ENCODE measurements around the gene TNRC6A.
"Not testable (repeated sequence)": the region's sequence is repeated elsewhere in the genome, so short reads cannot be mapped to it uniquely, and the experiment has no call there.

The TNRC6A gene

DNA sequence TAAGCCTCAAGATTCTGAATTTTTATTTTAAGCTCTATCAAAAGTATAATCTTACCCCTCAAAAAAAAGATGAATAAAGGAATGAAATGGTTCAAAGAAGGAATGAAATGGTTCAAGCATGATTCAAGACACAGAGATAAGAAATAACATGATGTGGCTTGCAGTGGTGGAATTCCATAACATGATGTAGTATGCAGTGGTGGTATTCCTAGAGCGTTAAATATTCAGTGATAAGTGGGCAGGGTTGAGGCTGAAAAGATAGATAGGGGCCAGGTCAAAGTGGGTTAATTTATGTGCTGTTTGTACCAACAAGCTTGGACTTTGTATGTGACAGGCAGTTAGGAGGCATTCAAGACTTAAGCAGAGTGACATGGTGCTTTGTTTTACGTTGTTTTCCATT, 29.6 kb downstream of the TNRC6A start:
- no peak for DNase-seq

DNA sequence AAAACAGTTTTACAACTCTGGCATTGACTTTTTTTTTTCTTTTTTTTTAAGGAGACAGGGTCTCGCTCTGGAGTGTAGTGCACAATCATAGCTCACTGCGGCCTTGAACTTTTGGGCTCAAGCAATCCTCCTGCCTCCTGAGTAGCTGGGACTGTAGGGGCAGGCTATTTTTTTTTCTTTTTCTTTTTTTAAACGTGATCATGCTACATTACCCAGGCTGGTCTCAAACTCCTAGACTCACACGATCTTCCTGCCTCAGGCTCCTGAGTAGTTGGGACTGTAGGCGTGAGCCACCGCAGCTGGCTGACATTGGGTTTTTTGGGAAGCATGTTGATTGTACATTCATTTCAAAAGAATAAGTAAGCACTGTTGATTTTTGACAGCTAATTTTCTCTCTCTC, 32.1 kb downstream of the TNRC6A start:
- DNase-seq, result no peak

DNA sequence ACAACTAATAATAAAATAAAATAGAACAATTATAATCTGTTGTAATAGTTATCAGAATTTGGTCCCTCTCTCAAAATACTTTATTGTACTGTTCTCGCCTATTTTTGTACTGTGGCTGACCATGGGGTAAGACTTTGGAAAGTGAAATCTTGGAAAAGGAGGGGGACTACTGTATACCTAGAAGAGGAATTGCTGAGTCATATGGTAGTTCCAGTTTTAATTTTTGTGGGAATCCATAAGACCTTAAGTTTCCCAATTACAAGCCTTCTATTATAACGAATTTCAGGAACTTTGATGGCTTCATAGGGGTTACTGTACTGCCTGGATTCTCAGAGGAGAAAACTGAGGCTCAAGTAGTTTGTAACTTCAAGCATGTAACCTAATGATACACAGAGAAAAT, 35.5 kb downstream of the TNRC6A start:
- DNase-seq, result no peak

DNA sequence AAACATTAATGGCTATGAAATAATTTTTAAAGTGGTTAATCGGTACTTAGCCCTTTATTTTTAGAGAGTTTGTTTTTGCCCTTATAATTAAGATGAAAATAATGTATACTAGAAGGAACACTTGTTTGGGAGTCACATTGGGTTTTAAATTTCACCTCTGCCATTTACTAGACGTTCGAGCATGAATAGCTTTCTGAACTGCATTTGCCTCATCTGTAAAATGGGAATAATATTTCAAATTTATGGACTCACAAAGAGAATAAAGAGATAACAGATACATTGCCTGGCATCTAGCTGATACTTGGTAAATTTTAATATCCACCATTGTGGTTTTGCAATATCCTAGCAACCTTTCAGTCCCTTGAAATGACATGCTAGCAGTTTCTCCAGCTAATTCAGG, 36.6 kb downstream of the TNRC6A start:
- DNase-seq, result no peak

DNA sequence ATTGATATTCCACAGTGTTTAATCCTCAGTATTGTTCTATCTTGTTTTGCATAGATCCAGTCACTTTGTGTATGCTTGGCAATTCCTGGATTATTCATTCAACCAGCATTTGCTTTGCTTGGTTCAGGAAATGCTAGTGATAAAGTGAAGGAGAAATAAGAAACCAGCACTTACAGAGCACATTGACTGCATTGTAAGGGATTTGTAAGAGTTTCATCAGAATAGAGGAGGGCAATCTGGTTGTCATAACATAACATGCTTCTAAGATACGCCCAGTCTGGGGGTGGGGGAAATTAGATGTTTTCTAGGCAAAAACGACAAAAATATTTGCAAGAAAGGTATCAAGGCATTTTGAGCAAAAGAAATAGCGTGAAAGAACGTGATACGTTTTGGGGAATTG, 40.4 kb downstream of the TNRC6A start:
- DNase-seq, result peak; percentile 61

DNA sequence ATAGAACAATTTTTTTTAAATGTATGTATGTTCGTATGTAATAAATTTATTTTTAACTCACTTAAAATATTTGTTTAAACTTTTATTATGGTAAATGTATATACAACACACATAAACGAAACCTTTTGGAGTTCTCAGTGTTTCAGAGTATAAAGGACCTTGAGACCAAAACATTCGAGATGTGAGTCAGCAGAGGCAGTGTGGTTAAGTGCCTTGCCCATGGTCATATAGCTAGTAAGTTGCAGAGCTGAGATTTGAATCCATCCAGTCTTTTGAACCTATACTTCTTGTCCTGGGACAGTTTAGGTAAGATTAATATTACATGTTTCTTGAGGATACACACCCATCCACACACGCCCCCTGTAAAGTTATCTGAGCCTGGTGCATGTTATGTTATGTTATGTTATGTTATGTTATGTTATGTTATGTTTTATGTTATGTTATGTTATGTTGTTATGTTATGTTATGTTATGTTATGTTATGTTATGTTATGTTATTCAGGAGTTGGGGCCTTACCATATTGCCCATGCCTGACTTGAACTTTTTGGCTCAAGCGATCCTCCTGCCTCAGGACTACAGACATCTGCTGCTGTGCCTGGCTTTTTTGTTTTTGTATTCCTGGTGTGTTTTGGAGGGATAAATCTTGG, 41.8 kb downstream of the TNRC6A start:
- DNase-seq, result peak; percentile 14

DNA sequence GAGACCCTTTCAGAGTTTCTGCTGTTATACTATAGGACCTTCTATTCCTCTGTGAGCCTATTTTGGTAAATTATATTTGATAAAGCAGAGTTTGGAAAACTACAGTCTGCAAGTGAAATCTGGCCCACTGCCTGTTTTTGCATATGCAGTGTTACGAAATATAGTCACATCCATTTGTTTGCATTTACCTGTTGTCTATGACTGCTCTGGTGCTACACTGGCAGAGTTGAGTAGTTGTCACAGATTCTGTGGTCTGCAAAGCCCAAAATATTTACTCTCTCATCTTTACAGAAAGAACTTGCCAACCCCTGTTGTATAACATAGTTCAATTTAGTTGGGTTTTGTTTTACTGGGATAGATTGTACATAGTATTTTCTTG, 42.3 kb downstream of the TNRC6A start:
- no peak for DNase-seq

DNA sequence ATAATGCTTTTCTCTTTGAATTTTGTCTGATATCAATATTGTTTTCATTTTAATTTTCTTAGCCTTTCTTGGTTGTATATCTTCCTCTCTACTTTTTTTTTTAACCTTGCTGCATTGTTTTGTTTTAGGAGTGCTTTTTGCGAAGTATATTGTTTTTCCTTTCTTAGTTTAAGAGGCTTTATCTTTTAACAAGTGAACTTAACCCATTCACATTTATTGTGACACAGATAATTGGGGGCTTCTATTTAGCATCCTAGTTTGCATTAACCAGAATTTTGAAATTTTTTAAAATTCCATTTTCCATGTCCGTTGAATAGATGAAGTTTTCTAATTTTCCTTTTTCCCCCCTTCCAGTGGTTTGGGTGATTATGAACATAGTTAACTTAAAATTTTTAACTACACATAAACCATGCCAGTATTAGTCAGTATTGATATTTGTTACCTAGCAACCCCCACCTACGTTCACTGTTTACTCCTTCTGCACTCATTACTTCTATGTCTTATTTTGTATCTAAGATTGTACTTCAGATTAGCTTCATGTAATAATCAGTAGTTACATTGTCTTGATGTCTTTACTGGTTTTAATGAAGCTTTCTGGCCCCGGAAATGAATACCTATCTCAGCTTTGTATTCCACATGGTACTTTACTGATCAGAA, 44.4 kb downstream of the TNRC6A start:
- DNase-seq, result no peak

DNA sequence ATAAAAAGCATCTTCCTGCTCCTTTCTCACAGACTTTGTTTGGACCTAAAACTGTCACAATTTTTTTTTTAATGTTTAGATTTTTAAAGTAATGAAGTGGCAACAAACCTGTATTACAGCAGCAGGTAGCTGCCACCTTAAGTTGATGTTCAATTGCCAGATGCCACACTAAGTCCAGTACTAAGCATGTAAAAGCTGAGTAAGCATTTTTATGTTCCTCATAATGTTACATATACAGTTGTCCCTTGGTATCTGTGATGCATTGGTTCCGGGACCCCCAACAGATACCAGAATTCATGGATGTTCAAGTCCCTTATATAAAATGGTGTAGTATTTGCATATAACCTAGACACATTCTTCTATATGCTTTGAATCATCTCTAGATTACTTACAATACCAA, 45.1 kb downstream of the TNRC6A start:
- no peak for DNase-seq

DNA sequence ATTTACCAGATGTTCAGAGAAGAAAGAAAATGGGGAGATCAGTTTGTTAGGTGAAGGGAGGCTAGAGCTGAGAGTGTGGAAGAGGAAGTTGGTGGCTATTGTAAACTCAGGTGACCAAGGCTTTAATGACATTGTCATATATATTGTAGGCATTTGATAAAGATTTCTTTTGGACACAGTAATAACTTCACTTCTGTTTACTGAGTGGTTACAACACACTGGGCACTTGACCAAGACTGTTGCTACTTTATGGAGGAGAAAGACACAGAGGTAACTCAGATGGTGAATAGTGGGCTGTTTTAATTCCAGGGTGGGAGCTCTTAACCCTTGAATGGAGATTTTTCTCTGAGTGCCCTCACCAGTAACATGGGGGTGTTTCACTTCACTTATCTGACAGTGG, 46.0 kb downstream of the TNRC6A start:
- DNase-seq, result no peak

DNA sequence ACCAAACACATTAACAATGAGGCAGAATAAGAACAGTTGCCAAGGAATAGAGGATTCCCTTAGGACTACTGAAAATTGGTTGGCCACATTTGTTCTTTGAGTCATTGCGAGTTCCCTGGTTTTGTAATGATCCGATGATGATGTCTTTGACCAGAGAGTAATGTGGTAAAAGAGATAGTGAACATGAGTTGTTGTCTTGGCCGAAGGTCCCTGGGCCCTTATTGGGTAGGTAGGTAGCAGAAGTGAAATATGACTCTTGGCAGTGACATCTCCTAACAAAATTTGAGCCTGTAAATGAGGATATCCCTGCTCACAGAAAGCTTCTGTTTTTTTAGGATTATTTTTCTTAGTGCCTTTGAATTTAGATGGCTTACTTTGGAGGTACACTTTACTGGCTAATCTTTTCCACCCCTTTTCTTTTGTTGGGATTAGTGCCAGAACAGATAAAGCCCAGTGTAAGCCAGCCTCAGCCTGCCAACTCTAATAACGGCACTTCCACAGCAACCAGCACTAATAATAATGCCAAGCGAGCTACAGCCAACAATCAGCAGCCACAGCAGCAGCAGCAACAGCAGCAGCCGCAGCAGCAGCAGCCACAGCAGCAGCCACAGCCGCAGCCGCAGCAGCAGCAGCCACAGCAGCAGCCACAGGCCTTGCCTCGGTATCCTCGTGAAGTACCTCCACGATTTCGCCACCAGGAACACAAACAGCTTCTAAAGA, 47.2 kb downstream of the TNRC6A start:
- DNase-seq, result no peak

DNA sequence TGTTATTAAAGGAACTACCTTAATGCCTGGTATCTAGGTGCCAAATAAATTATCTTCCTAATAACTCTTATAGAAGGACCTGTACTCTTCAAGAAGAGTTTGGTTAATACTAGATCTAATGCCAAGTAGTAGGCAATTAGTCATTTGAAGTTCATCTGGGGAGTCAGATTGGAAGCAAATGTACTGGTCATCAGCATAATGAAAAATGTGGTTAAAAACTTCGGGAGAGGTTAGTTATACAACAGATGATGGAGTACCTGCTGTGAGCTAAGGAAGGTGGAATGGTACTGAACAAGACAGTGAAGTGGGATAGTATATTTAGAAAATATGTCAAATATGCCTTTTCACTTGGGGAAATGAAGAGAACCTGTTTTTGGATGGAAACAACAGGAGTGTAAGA, 49.2 kb downstream of the TNRC6A start:
- no peak for DNase-seq

DNA sequence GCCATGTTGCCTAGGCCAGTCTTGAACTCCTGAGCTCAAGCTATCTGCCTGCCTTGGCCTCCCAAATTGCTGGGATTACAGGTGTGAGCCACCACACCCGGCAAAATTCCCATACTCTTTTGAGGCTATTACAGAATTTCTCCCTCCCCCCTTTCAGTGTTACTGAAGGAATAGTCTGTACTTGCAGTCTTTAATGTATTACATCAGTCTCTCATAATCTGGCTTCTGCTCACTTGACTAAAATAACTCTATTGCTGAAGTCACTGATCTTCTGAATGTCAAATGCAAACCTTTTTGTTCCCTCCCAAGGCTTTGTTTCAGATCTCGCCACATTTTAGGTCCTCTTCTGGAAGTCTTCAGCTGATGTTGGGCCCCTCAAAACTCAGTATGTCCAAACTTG, 51.8 kb downstream of the TNRC6A start:
- no peak for DNase-seq

DNA sequence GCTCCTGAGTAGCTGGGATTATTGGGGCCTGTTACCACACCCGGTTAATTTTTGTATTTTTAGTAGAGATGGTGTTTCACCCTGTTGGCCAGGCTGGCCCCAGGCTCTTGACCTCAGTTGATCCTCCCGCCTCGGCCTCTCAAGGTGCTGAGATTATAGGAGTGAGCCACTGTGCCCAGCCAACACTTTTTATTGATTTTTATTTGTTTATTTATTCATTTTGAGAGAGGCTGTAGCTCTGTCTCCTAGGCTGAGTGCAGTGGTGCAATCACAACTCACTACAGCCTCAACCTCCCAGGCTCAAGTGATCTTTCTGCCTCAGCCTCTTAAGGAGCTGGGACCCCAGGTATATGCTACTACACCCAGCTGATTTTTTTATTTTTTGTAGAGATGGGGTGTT, 54.7 kb downstream of the TNRC6A start:
- DNase-seq, result no peak

DNA sequence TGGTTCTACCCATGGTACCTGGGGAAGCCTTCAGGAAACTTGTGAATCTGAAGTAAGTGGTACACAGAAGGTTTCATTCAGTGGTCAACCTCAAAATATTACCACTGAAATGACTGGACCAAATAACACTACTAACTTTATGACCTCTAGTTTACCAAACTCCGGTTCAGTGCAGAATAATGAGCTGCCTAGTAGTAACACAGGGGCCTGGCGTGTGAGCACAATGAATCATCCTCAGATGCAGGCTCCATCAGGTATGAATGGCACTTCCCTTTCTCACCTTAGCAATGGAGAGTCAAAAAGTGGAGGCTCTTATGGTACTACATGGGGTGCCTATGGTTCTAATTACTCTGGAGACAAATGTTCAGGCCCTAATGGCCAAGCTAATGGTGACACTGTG, 60.4 kb downstream of the TNRC6A start:
- DNase-seq, result no peak

DNA sequence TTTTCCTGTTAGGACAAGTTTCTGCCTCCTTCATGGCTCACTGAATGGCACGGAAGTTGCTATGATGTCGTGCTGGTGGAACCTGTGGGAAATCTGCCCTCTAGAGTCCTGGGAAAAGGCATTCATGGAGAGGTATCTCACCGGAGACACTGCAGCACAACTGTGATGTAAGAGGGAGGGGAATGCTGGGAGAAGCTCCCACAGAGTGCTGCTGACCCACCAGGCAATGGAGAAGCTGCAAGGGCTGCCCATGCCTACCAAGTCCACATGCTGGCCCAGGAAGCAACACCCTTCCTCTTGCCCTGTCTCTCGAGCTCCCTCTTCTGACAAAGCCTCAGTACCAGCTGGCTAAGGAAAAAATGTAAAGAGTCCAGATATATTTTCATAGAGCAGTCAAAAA, 71.1 kb downstream of the TNRC6A start:
- DNase-seq, result peak; percentile 33

DNA sequence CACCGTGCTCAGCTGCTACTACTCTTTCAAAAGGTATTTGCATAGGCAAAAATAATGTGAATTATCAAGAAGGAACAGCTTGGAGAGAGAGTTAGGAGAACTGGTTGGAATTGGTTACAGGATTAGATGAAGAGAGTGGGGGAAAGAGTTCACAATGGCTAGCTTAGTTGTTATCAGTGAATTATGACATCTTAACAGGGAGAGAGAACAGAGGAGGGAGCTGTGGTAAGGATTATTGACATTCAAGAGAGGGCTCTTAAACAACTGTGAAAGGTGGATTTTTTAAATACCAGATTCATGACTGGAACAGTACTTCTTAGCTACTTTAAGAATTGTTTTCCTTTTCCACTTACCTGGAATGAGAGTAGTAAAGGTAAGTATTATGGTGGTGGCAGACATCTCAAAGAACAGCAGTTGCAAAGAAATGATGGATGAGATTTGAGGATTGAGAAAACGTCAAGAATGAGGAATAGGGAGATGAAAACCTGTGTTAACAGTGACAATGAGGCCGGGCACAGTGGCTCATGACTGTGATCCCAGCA, 72.4 kb downstream of the TNRC6A start:
- DNase-seq, result no peak

DNA sequence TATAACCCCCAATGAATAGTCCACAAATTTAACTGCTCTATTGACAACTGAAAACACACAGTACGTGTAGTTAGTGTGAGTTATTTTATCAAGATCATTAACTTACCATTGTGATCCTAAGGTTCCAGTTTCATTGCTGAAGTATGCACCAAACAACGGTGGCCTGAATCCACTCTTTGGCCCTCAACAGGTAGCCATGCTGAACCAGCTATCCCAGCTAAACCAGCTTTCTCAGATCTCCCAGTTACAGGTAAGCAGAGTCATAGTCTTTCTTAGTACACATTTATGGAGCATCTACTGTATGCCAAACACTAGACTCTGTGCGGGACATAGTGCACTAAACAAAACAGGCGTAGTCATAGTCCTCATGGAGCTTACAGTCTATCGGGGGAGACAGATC, 76.0 kb downstream of the TNRC6A start:
- no peak for DNase-seq

DNA sequence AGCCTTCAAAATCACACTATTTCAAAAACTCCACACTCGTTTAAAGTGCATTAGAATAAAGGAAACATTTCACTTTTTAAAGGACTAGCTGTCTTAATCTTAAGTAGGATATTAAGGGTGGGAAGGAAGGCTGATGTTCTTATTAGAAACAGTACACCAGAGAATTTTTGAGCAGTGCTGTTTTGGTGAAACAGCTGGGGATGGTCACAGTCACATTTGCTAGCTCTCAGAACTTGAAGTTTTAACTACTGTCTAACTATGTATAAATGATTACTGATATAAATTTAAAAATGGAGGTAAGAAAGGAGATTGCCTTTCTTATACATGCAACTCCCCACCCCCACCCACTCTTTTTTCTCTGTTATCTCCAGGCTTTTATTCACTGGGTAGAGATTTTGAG, 77.8 kb downstream of the TNRC6A start:
- DNase-seq, result no peak

DNA sequence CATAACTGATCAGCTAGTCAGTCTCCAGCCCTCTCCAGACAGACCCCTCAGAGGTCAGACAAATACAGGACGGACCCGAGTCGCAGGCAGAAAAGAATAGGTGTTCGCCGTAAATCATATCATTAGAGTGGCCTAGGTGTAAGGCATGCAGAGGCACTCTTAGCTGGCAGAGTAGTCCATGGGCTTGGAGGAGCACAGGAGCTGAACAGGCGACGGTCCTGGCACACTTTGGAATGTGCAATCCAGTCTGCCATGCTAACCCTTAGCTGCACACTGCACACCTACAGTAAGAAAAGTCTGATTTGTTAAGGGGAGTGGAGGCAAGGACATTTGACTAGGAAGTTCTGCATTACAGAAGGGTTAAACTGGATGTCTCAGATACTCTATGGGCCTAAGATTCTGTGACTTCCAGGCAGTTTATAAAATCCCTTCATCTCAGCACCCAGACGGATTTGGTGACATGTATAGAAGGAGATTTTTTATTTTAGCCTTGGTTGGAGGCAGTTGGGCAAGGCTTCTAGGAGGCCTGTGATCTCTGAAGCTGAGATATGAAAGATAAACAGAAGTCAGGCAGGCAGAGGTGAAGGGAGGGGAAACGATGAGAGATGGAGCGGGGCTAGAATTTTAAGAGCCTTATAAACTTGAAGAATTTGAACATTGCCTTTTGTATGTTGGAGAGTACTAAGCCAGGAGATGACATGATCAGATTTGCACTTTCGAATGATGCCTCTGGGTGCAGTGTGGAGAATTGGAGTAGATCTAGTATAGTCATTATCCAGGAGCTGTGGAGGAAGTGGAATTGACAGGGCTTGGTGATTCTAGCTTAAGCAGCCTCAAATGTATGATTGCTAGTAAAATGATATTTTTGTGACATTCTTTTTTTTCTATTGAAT, 81.7 kb downstream of the TNRC6A start:
- no peak for DNase-seq

DNA sequence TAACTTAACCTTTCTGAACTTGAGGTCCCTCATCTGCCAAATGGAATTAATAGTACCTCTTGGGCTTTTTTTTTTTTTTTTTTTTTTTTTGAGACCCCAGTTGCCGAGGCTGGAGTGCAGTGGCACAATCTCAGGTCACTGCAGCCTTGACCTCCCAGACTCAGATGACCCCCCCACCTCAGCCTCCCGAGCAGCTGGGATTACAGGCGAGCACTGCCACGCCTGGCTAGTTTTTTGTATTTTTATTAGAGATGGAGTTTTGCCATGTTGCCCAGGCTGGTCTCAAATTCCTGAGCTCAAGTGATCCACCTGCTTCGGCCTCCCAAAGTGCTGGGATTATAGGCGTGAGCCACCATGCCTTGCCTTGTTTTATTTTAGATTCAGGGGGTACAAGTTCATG, 83.4 kb downstream of the TNRC6A start:
- DNase-seq, result not testable (repeated sequence)

DNA sequence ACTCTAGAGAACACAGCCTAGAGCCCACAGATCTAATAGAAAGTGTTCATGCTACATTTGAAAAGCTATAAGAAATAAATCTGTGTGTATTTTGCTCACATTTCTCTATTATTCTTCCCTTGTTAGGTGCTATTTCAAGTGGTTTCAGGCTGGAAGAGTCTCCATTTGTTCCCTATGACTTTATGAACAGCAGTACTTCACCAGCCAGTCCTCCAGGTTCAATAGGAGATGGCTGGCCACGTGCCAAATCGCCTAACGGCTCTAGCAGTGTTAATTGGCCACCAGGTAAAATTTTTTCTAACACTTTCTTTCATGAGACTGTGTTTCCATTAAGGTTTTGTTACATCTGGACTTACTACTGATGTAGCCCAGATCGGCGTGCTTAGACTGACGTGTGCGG, 85.6 kb downstream of the TNRC6A start:
- no peak for DNase-seq

DNA sequence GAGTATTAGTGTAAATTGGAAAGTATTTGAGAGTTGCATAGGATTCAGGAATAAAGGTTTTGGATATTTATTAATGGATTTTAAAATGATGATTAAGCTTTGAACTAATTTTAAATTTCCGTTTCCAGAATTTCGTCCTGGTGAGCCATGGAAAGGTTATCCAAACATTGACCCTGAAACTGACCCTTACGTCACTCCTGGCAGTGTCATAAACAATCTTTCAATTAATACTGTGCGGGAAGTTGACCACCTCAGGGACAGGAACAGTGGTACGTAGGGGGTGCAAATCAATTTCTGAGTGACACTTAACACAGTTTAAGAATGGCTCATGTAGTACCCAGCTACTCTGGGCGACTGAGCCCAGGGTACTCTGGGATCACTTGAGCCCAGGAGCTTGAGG, 87.2 kb downstream of the TNRC6A start:
- DNase-seq, result no peak
